Measurements from ENCODE around the gene NAT9. TPM values are rescaled to one million over a fixed set of nuclear protein-coding genes. Genes with fewer than 3 reads are reported as not detected.
A peak's percentile ranks its signal among the peaks of the same experiment; 100 is the strongest.

Gene NAT9
- total and polyA plus RNA-seq, 2 of the 4 experiments (the other 2 are of a cell fraction), result 48.9 to 62.0 TPM

- no peak overlapping the region for H4K8ac ChIP-seq (ENCODE audit: low read depth in 2 of 2, low read length in 2 of 2)
- no peak overlapping the region for H3K23ac ChIP-seq (ENCODE audit: low read depth, low read length)
- H3K18ac ChIP-seq (ENCODE audit: low read depth, low read length), result no peak overlapping the region
- no peak overlapping the region for H3K27ac ChIP-seq (ENCODE audit: insufficient read depth, low read length)
- no peak overlapping the region for H2BK120ac ChIP-seq (ENCODE audit: low read depth, low read length)
- H3K9me3 ChIP-seq (ENCODE audit: control insufficient read depth, insufficient read depth, low read length), result no peaks in the 10 kb centered on the region
- no peak overlapping the region for H3K4me3 ChIP-seq (ENCODE audit: insufficient read depth, low read depth, low read length)
- TF ChIP-seq USF2 (IDR thresholded peaks at IDR 0.05; ENCODE audit: low read depth, low read length) (no peak), MAZ (IDR thresholded peaks at IDR 0.05; ENCODE audit: borderline replicate concordance, low read depth, low read length) (no peak), ELK1 (IDR thresholded peaks at IDR 0.05; ENCODE audit: borderline replicate concordance, low read depth, low read length) (no peak), RFX5 (IDR thresholded peaks at IDR 0.05; ENCODE audit: low read depth, low read length) (no peak), FOS (IDR thresholded peaks at IDR 0.05; ENCODE audit: low read depth, low read length) (no peak), MAFK (IDR thresholded peaks at IDR 0.05; ENCODE audit: low read depth, low read length) (no peak), SMC3 (IDR thresholded peaks at IDR 0.05; ENCODE audit: low read depth, low read length) (no peak), BHLHE40 (IDR thresholded peaks at IDR 0.05; ENCODE audit: low read depth, low read length) (no peak), CTCF (conservative IDR thresholded peaks at IDR 0.05; ENCODE audit: low read depth, low read length) (no peak), RAD21 (IDR thresholded peaks at IDR 0.05; ENCODE audit: low read length) (no peak), CEBPB (IDR thresholded peaks at IDR 0.05; ENCODE audit: low read depth, low read length) (no peak), MXI1 (IDR thresholded peaks at IDR 0.05; ENCODE audit: borderline replicate concordance, low read depth, low read length) (no peak), POLR2A (IDR thresholded peaks at IDR 0.05; ENCODE audit: low read depth, low read length) (no peak), CHD1 (IDR thresholded peaks at IDR 0.05; ENCODE audit: low read depth, low read length) (no peak), RCOR1 (IDR thresholded peaks at IDR 0.05; ENCODE audit: insufficient replicate concordance, low read length) (no peak)
- H2BK5ac ChIP-seq (ENCODE audit: low read depth, low read length, poor library complexity, severe bottlenecking), result no peak overlapping the region
- H3K36me3 ChIP-seq (ENCODE audit: control insufficient read depth, insufficient read depth, low read length), result no peaks in the 10 kb centered on the region
- ChIA-PET POLR2A (ENCODE audit: unreplicated experiment) (no interaction called here), CTCF (interaction anchor here (1.0 kb wide), 1 partner anchor 12 kb away, joined by 4 read pairs; no protein-coding TSS in a partner anchor)
- dilution Hi-C loops (cut with HindIII; ENCODE audit: low sequenced_read_pairs, unreplicated experiment) (no loop called here), intact Hi-C loops (cut with micrococcal nuclease) (no loop called here), in situ Hi-C loops (cut with MboI; ENCODE audit: low sequenced_read_pairs) (no loop called here)
- no peak for DNase-seq
- H3K79me1 ChIP-seq (ENCODE audit: low read depth in 1 of 2, low read length in 2 of 2), result peaks cover 0 to 10% of the 10 kb centered on the region in 2 experiments; a peak in 2 of 4 replicates
- H2BK20ac ChIP-seq (ENCODE audit: low read depth, low read length), result no peak overlapping the region
- WGBS, 2 experiments (ENCODE audit: extremely low coverage in 2 of 2, insufficient read length in 1 of 2), result 75% methylated on average over 3 of the region's 9 CpGs; no CpG with 5 or more reads in 1 of the 2 experiments
- no peak overlapping the region for H4K91ac ChIP-seq (ENCODE audit: insufficient read depth, low read depth, low read length)
- H4K5ac ChIP-seq (ENCODE audit: low read depth, low read length), result no peak overlapping the region
- 0 out of 2 replicates have a peak, but pooled peaks cover 6% of the 10 kb centered on the region for H3K9me1 ChIP-seq (ENCODE audit: insufficient read depth, low read length)
- H2AK5ac ChIP-seq (ENCODE audit: low read depth, low read length), result no peak overlapping the region
- H3K4ac ChIP-seq (ENCODE audit: low read depth, low read length), result no peak overlapping the region
- H2AK9ac ChIP-seq (replicated peaks; ENCODE audit: low read depth, low read length, poor library complexity), result peak overlapping the region; percentile 28
- peak overlapping the region; percentile 21 for H2AFZ ChIP-seq (replicated peaks; ENCODE audit: low read length, poor library complexity)
- no peak overlapping the region for H3K14ac ChIP-seq (replicated peaks; ENCODE audit: low read depth, low read length)
- no peak overlapping the region for H2BK15ac ChIP-seq (ENCODE audit: low read depth, low read length)
- no peak overlapping the region for H3K4me2 ChIP-seq (ENCODE audit: low read depth, low read length)
- no peaks in the 10 kb centered on the region for H3K27me3 ChIP-seq (ENCODE audit: control insufficient read depth, insufficient read depth, low read length)
- H3K56ac ChIP-seq (ENCODE audit: extremely low read depth, insufficient read depth, low read length), result no peak overlapping the region
- no peak overlapping the region for H3K9ac ChIP-seq (ENCODE audit: low read depth, low read length)
- no peak for ATAC-seq (ENCODE audit: low read depth)
- peaks cover 25% of the 10 kb centered on the region for H3K4me1 ChIP-seq (ENCODE audit: control insufficient read depth, insufficient read depth, low read length)
- H4K20me1 ChIP-seq (ENCODE audit: insufficient read depth, low read length), result peaks cover 8% of the 10 kb centered on the region
- no TSS peak for BruUV-seq (replicated peaks)
These were observed 16.8 kb downstream of the NAT9 start for GRCh38 chr17:74759243-74759801.

All from IMR-90 (cell line).